Measurements from ENCODE around the gene CCDC183. TPM values are rescaled to one million over a fixed set of nuclear protein-coding genes. Genes with fewer than 3 reads are reported as not detected.
"Not testable (repeated sequence)": the region's sequence is repeated elsewhere in the genome, so short reads cannot be mapped to it uniquely, and the experiment has no call there.

Gene CCDC183
- total RNA-seq, 4 donors from 2014 or later: 1.1 to 10.3 (median 2.3) TPM

DNA sequence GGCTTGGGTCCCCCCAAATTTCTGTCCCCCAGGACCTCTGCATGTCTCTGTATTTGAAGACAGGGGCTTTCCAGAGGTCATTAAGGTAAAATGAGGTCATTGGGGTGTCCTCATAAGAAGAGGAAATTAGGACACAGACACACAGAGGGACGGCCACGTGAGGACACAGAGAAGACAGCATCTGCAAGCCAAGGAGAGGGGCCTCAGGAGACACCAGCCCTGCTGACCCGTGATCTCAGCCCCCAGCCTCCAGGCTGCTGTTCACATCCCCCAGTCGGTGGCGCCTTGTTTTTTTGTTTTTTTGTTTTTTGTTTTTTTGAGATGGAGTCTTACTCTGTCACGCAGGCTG lies 1.2 kb upstream of the CCDC183 start:
- Histone ChIP-seq H3K27ac (no peak overlapping the region), H3K4me1 (peaks cover 59% of the 10 kb centered on the region), H3K9me3 (no peaks in the 10 kb centered on the region), H3K27me3 (peaks cover 25% of the 10 kb centered on the region), H3K36me3 (no peaks in the 10 kb centered on the region), H3K4me3 (no peak overlapping the region)
- 76% methylated on average over 6 of the region's 6 CpGs for WGBS
- TF ChIP-seq CTCF (IDR thresholded peaks at IDR 0.05) (no peak), POLR2A (IDR thresholded peaks at IDR 0.05) (no peak), EP300 (IDR thresholded peaks at IDR 0.05) (no peak), POLR2AphosphoS5 (IDR thresholded peaks at IDR 0.05) (no peak)
- no peak for DNase-seq (ENCODE audit: low spot score in 2 of 2)

DNA sequence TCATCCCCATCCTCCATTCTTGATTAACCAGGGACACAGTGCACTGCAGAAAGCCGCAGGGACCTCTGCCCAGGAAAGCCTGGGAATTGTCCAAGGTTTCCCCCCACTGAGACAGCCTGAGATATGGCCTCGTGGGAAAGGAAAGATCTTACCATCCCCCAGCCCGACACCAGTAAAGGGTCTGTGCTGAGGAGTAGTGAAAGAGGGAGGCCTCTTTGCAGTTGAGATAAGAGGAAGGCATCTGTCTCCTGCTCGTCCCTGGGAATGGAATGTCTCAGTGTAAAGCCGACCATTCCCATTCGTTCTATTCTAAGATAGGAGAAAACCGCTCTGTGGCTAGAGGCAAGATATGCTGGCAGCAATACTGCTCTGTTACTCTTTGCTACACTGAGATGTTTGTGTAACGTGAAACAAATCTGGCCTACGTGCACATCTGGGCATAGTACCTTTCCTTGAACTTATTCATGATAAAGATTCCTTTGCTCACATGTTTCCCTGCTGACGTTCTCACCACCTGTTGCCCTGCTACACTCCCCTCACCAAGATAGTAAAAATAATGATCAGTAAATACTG lies 723 bp downstream of the CCDC183 start:
- not testable (repeated sequence) for H3K9me3 ChIP-seq; H3K36me3 ChIP-seq; DNase-seq (ENCODE audit: low spot score in 2 of 2); H3K4me3 ChIP-seq; H3K27ac ChIP-seq
- Histone ChIP-seq H3K4me1 (peaks cover 62% of the 10 kb centered on the region), H3K27me3 (peaks cover 34% of the 10 kb centered on the region)
- 14% methylated on average over 10 of the region's 10 CpGs for WGBS

DNA sequence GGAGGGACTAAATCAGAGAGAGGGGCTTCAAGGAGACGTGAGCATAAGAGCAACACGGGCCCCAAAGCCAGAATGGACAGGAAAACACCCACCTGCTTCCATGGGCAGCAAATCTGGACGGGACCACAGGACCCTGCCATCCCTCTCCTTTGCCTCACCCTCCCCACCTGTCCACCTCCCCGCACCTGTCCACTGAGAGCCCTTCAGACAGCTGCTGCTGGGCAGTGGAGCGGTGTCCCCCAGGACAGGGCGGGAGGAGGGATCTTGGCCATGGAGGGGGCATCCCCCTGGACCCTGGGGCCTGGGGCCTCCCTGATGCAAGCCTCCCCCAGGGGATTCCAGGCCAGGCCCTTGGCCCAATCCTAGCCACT lies 2.6 kb downstream of the CCDC183 start:
- no peak overlapping the region for H3K4me3 ChIP-seq
- TF ChIP-seq POLR2AphosphoS5 (IDR thresholded peaks at IDR 0.05): no peak
- TF ChIP-seq EP300 (IDR thresholded peaks at IDR 0.05): no peak
- no peak for TF ChIP-seq POLR2A (IDR thresholded peaks at IDR 0.05)
- TF ChIP-seq CTCF (IDR thresholded peaks at IDR 0.05): no peak
- peaks cover 52% of the 10 kb centered on the region for H3K4me1 ChIP-seq
- no peak for DNase-seq (ENCODE audit: low spot score in 2 of 2)
- H3K9me3 ChIP-seq: no peaks in the 10 kb centered on the region
- no peak overlapping the region for H3K27ac ChIP-seq
- WGBS: 74% methylated on average over 5 of the region's 6 CpGs
- peaks cover 41% of the 10 kb centered on the region for H3K27me3 ChIP-seq
- H3K36me3 ChIP-seq: no peaks in the 10 kb centered on the region

GRCh38 chr9:136799079-136799853 lies 3.1 kb downstream of the CCDC183 start:
- DNase-seq (ENCODE audit: low spot score in 2 of 2): no peak
- WGBS: no CpG with 5 or more reads among the region's 35 CpGs
- TF ChIP-seq POLR2A (IDR thresholded peaks at IDR 0.05) (no peak), POLR2AphosphoS5 (IDR thresholded peaks at IDR 0.05) (no peak)
- peaks cover 52% of the 10 kb centered on the region for H3K4me1 ChIP-seq
- peaks cover 41% of the 10 kb centered on the region for H3K27me3 ChIP-seq
- no peak overlapping the region for H3K27ac ChIP-seq
- no peaks in the 10 kb centered on the region for H3K36me3 ChIP-seq
- H3K4me3 ChIP-seq: peak overlapping the region; percentile 40
- H3K9me3 ChIP-seq: no peaks in the 10 kb centered on the region

DNA sequence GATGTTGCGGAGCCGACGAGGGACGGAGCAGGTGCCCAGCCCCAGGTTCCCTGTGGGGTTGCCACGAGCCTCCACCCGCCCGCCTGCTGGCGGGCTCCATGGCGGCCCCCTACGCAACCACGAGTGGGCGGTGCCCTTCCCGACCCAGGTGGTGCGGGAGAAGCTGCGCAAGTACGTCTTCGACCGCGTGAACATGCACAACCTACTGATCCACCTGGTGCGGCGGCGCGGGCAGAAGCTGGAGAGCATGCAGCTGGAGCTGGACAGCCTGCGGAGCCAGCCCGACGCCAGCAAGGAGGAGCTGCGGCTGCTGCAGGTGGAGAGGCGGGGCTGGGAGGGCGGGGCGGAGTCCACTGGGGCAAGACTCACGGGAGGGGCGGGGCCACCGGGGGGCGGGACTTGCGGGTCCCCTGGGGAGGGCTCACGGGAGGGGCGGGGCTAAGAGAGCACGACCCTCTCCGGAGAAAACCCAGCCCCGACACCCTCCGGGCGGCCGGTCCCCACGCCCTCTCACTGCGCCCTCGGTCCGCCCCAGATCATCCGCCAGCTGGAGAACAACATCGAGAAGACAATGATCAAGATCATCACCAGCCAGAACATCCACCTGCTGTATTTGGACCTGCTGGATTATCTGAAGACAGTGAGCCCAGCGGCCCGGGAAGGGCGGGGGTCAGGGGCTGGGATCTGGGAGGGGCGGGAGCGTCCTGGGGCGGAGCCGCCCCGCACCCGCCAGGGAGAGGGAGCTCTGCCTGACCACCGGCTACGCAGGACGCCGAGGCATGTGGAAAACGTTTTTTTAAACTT lies 3.9 kb downstream of the CCDC183 start:
- DNase-seq (ENCODE audit: low spot score in 2 of 2): no peak
- no peak overlapping the region for H3K27ac ChIP-seq
- 0% methylated on average over 21 of the region's 63 CpGs for WGBS
- peaks cover 52% of the 10 kb centered on the region for H3K4me1 ChIP-seq
- TF ChIP-seq POLR2A (IDR thresholded peaks at IDR 0.05) (no peak), POLR2AphosphoS5 (IDR thresholded peaks at IDR 0.05) (no peak), EP300 (IDR thresholded peaks at IDR 0.05) (no peak), CTCF (IDR thresholded peaks at IDR 0.05) (no peak)
- no peaks in the 10 kb centered on the region for H3K9me3 ChIP-seq
- H3K4me3 ChIP-seq: peak overlapping the region; percentile 40
- H3K27me3 ChIP-seq: peaks cover 41% of the 10 kb centered on the region
- H3K36me3 ChIP-seq: no peaks in the 10 kb centered on the region

DNA sequence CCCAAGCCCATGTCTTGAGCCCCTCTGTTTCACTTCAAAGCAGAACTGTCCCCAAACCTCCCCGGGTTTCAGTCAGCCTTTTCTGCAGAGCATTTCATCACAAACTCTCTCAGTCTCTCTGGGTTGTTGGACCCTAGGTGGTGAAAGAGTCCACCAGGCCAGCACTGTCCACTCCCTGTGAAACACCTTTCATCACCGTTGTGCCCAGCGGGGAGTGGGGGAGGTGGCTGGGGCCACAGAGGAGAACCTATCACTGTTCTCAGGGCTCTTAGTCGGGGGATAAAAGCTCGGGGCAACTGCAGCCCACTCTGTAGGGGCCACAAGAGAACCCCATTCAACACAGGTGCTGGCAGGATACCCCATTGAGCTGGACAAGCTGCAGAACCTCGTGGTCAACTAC lies 6.2 kb downstream of the CCDC183 start:
- WGBS: 92% methylated on average over 6 of the region's 6 CpGs
- Histone ChIP-seq H3K4me3 (no peak overlapping the region), H3K4me1 (peaks cover 46% of the 10 kb centered on the region), H3K36me3 (no peaks in the 10 kb centered on the region), H3K9me3 (no peaks in the 10 kb centered on the region), H3K27ac (no peak overlapping the region), H3K27me3 (peaks cover 41% of the 10 kb centered on the region)
- TF ChIP-seq POLR2AphosphoS5 (IDR thresholded peaks at IDR 0.05): no peak
- no peak for TF ChIP-seq EP300 (IDR thresholded peaks at IDR 0.05)
- no peak for TF ChIP-seq CTCF (IDR thresholded peaks at IDR 0.05)
- TF ChIP-seq POLR2A (IDR thresholded peaks at IDR 0.05): no peak
- no peak for DNase-seq (ENCODE audit: low spot score in 2 of 2)

DNA sequence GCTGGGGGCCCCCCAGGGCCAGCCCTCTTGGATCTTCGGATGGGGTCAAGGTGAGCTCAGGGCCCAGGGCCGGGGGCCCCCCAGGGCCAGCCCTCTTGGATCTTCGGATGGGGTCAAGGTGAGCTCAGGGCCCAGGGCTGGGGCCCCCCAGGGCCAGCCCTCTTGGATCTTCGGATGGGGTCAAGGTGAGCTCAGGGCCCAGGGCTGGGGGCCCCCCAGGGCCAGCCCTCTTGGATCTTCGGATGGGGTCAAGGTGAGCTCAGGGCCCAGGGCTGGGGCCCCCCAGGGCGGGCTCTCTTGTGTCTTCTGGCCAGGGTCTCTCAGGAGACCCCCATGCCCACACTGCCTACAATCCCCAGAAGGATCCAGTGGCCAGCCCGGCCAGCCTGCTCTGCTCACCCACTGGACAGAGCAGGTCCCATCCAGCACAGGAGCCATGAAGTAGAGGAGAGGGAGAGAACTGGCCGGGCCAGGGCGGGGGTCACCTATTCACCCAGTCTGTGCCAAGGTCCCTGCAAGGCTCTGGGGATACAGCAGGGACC lies 6.9 kb downstream of the CCDC183 start:
- H3K4me1 ChIP-seq: peaks cover 47% of the 10 kb centered on the region

More for the DNA sequence above, 6.9 kb downstream of the CCDC183 start:
- 100% methylated on average over 1 of the region's 9 CpGs for WGBS
- not testable (repeated sequence) for H3K36me3 ChIP-seq; H3K27ac ChIP-seq; DNase-seq (ENCODE audit: low spot score in 2 of 2); H3K9me3 ChIP-seq; H3K4me3 ChIP-seq
- H3K27me3 ChIP-seq: peaks cover 34% of the 10 kb centered on the region

Measured in suprapubic skin (tissue), 4 donors.